IPS-18a (cell line): ENCODE measurements around the gene FAM171A2.

Source experiments
- H3K27ac ChIP-seq: one replicate; pipeline ENCODE4 v1.5.1; 2013; ENCODE audit warnings: low read length
- H3K27me3 ChIP-seq: one replicate; pipeline ENCODE4 v1.6.1; 2013; ENCODE audit warnings: mild to moderate bottlenecking, low read length; ENCODE audit not compliant: control insufficient read depth, insufficient read depth
- H3K36me3 ChIP-seq: one replicate; pipeline ENCODE4 v1.6.1; 2013; ENCODE audit warnings: low read depth, low read length; ENCODE audit not compliant: control insufficient read depth
- H3K4me1 ChIP-seq: one replicate; pipeline ENCODE4 v1.6.1; 2013; ENCODE audit warnings: low read depth, low read length; ENCODE audit not compliant: control insufficient read depth
- H3K4me3 ChIP-seq: one replicate; pipeline ENCODE4 v1.5.1; 2013; ENCODE audit warnings: low read length
- H3K9ac ChIP-seq: one replicate; pipeline ENCODE4 v1.6.1; 2013; ENCODE audit warnings: mild to moderate bottlenecking, low read length, moderate library complexity
- H3K9me3 ChIP-seq: one replicate; pipeline ENCODE4 v1.6.1; 2013; ENCODE audit warnings: low read depth, low read length; ENCODE audit not compliant: control insufficient read depth

FAM171A2 gene

GRCh38 chr17:44358066-44358465, 5.6 kb downstream of the FAM171A2 start:
- Histone ChIP-seq H3K9ac (no peak overlapping the region), H3K9me3 (no peaks in the 10 kb centered on the region), H3K4me3 (no peak overlapping the region), H3K27me3 (peaks cover 4% of the 10 kb centered on the region), H3K36me3 (peaks cover 6% of the 10 kb centered on the region), H3K27ac (no peak overlapping the region), H3K4me1 (peaks cover 21% of the 10 kb centered on the region)

DNA sequence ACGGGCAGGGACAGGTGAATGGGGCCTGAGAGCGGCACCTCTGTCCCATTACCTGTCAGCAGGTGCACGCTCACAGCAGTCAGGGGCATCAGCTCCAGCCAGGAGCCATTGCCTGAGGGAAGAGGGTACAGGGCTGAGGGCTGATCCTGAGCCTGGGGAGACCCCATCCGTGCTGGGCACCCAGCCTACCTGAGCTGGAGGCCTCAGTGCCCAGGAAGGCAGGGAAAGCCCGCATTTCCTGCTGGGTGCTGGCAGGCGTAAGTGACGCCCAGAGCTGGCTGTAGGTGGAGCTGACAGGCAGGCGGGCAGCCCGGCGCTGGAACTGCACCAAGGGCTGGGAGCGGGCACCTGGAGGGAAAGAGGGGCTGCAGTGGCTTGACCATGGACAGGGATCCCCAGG, 7.4 kb downstream of the FAM171A2 start:
- Histone ChIP-seq H3K27me3 (peaks cover 7% of the 10 kb centered on the region), H3K4me1 (peaks cover 9% of the 10 kb centered on the region), H3K27ac (no peak overlapping the region), H3K36me3 (peaks cover 6% of the 10 kb centered on the region), H3K9ac (no peak overlapping the region), H3K4me3 (no peak overlapping the region), H3K9me3 (no peaks in the 10 kb centered on the region)

DNA sequence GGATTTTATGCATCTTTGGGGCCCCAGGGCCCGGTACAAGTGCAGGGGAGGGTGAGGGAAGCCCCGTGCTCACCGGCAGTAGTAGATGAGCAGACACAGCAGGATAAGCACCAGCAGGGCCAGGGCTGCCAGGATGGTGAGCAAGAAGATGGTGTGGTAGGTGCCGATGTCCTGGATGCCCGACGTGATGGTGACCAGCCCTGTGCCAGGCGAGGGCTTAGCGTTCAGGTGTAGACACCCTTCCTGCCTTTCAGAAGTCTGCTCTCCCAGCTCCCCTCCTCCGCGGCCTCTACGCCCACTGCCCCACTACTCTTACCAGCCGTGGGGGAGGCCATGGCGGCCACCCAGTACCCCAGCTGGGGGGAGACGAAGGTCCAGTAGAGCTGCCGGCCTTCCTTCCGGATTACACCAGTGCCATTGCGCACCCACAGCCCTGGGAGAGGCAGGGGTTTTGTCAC, 8.0 kb downstream of the FAM171A2 start:
- Histone ChIP-seq H3K27me3 (peaks cover 7% of the 10 kb centered on the region), H3K9ac (no peak overlapping the region), H3K4me3 (no peak overlapping the region), H3K4me1 (peaks cover 4% of the 10 kb centered on the region), H3K27ac (no peak overlapping the region), H3K9me3 (no peaks in the 10 kb centered on the region), H3K36me3 (peaks cover 6% of the 10 kb centered on the region)

- peaks cover 6% of the 10 kb centered on the region for H3K36me3 ChIP-seq
- H3K4me3 ChIP-seq, result peak overlapping the region; percentile 21
- H3K9ac ChIP-seq, result no peak overlapping the region
- peaks cover 7% of the 10 kb centered on the region for H3K27me3 ChIP-seq
- no peaks in the 10 kb centered on the region for H3K4me1 ChIP-seq
- H3K9me3 ChIP-seq, result no peaks in the 10 kb centered on the region
- no peak overlapping the region for H3K27ac ChIP-seq
These were observed 8.8 kb downstream of the FAM171A2 start for GRCh38 chr17:44354582-44355561.

DNA sequence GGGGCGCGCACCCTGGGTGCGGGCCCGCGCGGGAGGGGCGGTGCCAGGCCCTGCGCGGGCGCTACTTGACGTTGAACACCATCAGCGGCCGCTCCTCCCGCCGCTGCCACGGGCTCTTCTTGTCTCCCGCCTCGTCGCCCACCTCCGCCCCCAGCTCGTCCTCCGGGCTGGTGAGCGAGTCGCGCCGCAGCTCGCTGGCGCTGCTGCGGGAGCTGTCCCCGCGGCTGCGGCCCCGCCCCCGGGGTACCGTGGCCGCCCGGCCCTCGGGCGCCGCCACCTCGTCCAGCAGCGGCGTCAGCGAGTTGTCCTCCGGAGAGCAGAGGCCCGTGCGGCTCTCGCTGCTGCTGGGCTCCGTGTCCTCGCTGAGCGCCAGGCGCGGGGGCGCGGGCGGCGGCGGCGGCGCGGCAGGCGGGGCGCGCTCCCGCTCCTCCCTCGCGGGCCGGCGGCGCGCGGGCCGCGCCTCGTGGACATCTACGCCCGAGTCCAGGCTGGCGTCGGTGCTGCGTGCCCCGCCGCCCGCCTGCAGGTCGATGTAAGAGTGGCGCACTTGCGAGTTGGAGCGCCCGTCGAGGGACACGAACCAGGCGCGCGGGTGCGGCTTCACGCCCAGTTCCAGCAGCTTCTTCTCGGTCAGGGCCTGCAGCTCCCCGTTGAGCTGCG, 9.9 kb downstream of the FAM171A2 start:
- Histone ChIP-seq H3K9ac (no peak overlapping the region), H3K27ac (no peak overlapping the region), H3K27me3 (peaks cover 7% of the 10 kb centered on the region), H3K9me3 (no peaks in the 10 kb centered on the region), H3K36me3 (peaks cover under 1% of the 10 kb centered on the region), H3K4me3 (peak overlapping the region; percentile 30), H3K4me1 (no peaks in the 10 kb centered on the region)

DNA sequence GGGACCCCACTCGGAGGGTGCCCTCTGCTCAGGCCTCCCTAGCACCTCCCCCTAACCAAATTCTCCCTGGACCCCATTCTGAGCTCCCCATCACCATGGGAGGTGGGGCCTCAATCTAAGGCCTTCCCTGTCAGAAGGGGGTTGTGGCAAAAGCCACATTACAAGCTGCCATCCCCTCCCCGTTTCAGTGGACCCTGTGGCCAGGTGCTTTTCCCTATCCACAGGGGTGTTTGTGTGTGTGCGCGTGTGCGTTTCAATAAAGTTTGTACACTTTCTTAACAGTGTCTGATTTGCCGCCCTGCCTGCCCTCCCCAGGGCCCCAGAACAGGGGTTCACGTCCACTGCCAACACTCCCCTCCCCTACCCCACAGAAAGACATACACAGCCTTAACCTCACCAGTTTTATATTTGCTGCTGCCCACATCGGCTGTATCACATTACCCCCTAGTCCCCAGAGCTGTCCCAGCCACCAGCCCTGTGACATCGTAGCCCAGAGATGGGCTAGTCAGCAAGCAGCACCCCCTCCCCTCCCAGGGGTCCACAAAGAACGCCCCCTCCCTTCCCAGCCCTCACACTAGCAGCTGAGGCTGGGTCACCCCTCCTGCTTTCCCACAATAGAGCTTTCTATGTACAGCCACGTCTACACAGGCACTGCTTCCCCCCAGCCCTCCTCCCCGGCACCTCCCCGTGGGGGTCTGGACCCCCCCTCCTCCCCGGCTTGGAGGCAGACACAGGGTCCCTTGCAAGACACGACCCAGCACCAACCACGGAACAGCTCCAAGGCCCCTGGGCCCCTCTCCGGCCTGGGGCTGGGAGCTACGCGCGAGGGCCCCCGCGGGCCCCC, 10.6 kb downstream of the FAM171A2 start:
- Histone ChIP-seq H3K27ac (no peak overlapping the region), H3K36me3 (no peaks in the 10 kb centered on the region), H3K27me3 (peaks cover 7% of the 10 kb centered on the region), H3K9me3 (no peaks in the 10 kb centered on the region), H3K4me3 (peak overlapping the region; percentile 30), H3K4me1 (no peaks in the 10 kb centered on the region), H3K9ac (no peak overlapping the region)

DNA sequence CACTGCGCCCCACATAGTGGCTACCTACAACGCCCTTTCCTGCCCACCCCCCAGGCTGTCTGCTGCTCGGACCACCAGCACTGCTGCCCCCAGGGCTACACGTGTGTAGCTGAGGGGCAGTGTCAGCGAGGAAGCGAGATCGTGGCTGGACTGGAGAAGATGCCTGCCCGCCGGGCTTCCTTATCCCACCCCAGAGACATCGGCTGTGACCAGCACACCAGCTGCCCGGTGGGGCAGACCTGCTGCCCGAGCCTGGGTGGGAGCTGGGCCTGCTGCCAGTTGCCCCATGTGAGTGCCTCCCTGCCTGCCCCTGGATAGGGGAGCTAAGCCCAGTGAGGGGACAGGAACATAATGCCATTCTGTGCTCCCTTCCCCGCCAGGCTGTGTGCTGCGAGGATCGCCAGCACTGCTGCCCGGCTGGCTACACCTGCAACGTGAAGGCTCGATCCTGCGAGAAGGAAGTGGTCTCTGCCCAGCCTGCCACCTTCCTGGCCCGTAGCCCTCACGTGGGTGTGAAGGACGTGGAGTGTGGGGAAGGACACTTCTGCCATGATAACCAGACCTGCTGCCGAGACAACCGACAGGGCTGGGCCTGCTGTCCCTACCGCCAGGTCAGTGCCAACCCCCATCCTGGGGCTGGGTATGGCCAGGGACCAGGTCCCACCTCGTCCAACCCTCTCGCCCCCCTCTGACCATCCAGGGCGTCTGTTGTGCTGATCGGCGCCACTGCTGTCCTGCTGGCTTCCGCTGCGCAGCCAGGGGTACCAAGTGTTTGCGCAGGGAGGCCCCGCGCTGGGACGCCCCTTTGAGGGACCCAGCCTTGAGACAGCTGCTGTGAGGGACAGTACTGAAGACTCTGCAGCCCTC, 11.5 kb downstream of the FAM171A2 start:
- Histone ChIP-seq H3K4me3 (no peak overlapping the region), H3K9ac (no peak overlapping the region), H3K27ac (no peak overlapping the region), H3K9me3 (no peaks in the 10 kb centered on the region), H3K27me3 (peaks cover 7% of the 10 kb centered on the region), H3K4me1 (no peaks in the 10 kb centered on the region), H3K36me3 (no peaks in the 10 kb centered on the region)

DNA sequence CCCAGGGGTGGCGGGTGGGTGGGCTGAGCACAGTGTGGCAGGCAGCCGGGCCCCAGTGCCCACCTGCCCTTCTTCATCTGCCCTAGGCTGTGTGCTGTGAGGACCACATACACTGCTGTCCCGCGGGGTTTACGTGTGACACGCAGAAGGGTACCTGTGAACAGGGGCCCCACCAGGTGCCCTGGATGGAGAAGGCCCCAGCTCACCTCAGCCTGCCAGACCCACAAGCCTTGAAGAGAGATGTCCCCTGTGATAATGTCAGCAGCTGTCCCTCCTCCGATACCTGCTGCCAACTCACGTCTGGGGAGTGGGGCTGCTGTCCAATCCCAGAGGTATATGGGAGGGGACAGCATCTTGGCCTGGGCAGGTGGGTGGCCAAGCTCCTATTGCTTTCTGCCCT, 12.2 kb downstream of the FAM171A2 start:
- Histone ChIP-seq H3K4me3 (no peak overlapping the region), H3K36me3 (no peaks in the 10 kb centered on the region), H3K9me3 (no peaks in the 10 kb centered on the region), H3K9ac (no peak overlapping the region), H3K27ac (no peak overlapping the region), H3K27me3 (peaks cover 7% of the 10 kb centered on the region), H3K4me1 (no peaks in the 10 kb centered on the region)

GRCh38 chr17:44350733-44351226, 12.9 kb downstream of the FAM171A2 start:
- H3K9me3 ChIP-seq, result no peaks in the 10 kb centered on the region
- no peaks in the 10 kb centered on the region for H3K36me3 ChIP-seq
- H3K9ac ChIP-seq, result no peak overlapping the region
- H3K4me3 ChIP-seq, result no peak overlapping the region
- no peak overlapping the region for H3K27ac ChIP-seq
- no peaks in the 10 kb centered on the region for H3K4me1 ChIP-seq
- H3K27me3 ChIP-seq, result peaks cover 7% of the 10 kb centered on the region

- Histone ChIP-seq H3K27me3 (peaks cover 7% of the 10 kb centered on the region), H3K9ac (no peak overlapping the region), H3K4me1 (no peaks in the 10 kb centered on the region), H3K9me3 (no peaks in the 10 kb centered on the region), H3K4me3 (no peak overlapping the region), H3K27ac (no peak overlapping the region), H3K36me3 (no peaks in the 10 kb centered on the region)
These were observed 14.0 kb downstream of the FAM171A2 start for GRCh38 chr17:44349553-44350070.
